Measurements from ENCODE around the gene SLCO2B1. TPM values are rescaled to one million over a fixed set of nuclear protein-coding genes. Genes with fewer than 3 reads are reported as not detected.

SLCO2B1 gene
- total RNA-seq, 1 experiment from 2014 or later = not detected

DNA sequence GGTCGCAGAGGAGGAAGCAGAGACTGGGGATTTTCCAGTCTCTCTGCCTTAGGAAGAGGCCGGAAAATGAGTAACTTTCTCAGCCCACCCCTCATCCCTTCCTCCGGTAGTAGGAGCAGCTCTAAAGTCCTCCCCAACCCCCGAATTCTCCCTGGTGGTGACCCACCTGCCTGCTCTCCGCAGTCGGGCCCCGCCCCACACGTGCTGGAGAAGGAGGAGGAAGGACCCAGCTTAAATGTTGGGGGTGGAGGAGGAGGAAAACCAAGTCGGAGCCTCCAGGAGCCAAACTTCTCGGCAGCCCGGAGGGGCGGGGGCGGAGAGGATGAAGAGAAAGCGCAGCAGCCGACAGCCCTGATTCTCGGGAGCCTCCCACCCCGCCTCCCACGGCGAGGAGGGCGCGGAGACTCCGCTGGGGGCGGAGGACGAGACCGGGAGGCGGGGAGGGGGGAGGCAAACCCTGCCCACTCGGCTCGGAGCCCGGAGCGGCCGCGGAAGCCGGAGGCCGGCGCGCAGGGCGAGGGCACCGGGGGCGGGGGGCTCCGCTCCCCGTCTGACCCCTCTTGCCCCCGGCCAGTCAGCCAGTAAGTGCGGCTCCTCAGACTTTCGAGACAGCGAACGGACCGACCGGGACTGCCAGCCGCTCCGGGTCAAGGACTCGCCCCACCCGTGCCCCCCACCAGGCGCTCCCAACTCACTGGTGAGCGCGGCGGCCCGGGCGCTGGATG, 89.6 kb downstream of the SLCO2B1 start, which contains the start of gene TPBGL:
TPBGL (plus strand) TSS at position 464 of the 725 bp plus-strand sequence. CDS start 276 bp downstream, outside the sequence.
- in situ Hi-C loops (cut with HindIII; ENCODE audit: low sequenced_read_pairs) = no loop called here
- DNase-seq (ENCODE audit: low spot score) = no peak

DNA sequence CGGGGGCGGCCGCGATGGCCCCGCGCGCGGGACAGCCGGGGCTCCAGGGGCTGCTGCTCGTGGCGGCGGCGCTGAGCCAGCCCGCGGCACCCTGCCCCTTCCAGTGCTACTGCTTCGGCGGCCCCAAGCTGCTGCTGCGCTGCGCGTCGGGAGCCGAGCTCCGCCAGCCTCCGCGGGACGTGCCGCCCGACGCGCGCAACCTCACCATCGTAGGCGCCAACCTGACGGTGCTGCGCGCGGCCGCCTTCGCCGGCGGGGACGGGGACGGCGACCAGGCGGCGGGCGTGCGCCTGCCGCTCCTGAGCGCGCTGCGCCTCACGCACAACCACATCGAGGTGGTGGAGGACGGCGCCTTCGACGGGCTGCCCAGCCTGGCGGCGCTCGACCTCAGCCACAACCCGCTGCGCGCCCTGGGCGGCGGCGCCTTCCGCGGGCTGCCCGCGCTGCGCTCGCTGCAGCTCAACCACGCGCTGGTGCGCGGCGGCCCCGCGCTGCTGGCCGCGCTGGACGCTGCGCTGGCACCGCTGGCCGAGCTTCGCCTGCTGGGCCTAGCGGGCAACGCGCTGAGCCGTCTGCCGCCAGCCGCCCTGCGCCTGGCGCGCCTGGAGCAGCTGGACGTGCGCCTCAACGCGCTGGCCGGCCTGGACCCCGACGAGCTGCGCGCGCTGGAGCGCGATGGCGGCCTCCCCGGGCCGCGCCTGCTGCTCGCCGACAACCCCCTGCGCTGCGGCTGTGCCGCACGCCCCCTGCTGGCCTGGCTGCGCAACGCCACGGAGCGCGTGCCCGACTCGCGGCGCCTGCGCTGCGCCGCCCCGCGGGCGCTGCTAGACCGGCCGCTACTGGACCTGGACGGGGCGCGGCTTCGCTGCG, 90.4 kb downstream of the SLCO2B1 start:
- in situ Hi-C loops (cut with HindIII; ENCODE audit: low sequenced_read_pairs) = no loop called here
- peak; percentile 53 for DNase-seq (ENCODE audit: low spot score)

DNA sequence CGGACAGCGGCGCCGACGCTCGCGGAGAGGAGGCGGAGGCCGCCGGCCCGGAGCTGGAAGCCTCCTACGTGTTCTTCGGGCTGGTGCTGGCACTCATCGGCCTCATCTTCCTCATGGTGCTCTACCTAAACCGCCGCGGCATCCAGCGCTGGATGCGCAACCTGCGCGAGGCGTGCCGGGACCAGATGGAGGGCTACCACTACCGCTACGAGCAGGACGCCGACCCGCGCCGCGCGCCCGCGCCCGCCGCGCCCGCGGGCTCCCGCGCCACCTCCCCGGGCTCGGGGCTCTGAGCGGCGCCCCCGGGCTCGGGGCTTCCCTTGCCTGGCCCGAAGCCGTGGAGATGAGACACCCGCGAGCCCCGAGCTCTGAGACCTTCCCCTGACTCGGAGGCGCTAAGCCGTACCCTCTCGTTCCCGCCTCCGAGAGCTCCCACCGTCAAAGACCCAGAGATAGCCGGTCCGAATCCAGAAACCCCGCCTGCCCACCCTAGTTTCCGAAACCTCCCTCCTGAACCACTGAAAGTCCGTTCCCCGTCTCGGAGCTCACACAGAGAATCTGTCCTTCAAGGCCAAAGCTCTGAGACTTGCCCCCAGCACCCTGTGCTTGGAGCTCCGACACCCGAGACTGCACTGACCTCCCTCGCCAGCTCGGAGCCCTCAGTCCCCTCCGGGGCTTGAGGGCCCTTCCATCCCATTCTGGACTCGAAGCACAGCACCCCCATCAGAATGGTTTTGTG, 91.2 kb downstream of the SLCO2B1 start:
- in situ Hi-C loops (cut with HindIII; ENCODE audit: low sequenced_read_pairs) = no loop called here
- DNase-seq (ENCODE audit: low spot score) = no peak

DNA sequence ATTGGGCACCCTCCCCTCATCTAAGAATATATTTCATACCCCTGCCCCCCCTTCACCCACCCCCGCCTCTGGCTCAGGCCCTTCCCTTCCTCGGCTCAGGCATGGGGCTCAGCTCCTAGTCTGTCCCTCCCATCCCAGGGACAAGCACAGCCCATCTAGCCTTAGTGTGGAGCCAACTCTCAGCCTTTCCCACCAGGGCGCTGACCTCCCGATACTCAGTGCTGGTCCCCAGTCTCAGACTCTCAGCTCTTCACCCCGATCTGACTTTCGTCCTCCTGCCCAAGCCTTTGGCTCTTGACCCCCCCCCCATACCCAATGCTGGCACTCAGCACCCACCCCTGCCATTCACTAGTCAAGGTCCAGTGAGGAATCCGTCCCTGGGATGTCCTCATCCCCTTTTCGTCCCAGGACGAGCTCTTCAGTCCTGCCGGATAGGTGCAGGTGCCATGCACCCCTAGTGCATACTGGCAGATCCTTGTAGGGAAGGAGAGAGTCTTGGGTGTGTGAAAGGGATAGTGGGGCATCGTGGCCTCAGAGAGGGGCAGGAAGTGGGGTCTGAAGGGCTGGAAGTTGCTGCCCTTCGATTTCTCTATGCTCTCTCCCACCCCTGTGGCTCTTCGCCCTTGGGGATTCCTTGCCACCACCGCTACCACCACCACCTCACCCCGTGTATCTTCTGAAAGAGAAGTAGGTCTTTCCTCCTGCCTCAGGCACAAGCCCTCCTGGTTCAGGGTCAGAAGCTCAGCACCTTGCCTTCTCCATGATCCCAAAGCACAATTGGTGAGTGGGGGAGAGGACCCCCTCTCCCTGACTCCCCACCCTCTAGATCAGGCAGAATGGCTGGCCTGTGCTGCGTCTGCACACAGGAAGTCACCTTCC, 92.1 kb downstream of the SLCO2B1 start:
- in situ Hi-C loops (cut with HindIII; ENCODE audit: low sequenced_read_pairs) = no loop called here
- no peak for DNase-seq (ENCODE audit: low spot score)

DNA sequence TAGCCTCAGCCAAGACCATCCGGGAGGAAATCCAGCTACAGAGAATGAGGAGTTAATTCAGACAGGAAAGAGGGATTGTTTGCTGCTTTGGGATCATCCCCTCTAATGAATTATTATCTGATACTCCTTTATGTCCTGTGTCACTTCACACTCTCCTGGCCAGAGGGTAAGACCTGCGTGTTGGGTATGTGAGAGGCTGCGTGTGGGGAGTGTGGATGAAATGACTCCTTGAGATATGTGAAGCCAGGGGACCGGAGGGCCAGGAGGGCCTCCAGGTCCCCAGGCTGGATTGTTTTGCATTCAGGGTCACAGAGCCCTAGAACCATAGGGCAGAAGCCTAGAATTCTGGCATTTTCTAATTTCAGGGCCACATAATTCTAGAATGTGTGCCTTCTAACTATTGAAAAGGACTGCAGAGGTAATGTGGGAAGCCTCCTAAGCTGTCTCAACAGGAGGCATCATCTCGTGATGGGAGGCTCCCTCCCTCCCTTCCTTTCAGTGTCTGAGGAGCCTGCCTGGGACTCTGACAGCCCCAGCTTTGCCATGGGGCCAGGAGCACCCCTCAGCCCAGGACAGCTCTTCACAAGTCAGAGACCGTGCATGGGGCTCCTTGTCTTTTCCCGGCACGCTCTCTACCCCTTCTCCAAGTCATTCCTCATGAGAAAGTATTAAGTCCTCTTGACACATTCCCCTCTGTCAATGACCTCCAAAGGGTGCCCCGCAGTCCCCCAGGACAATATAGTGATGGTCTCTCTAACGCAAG, 93.3 kb downstream of the SLCO2B1 start:
- DNase-seq (ENCODE audit: low spot score) = no peak

DNA sequence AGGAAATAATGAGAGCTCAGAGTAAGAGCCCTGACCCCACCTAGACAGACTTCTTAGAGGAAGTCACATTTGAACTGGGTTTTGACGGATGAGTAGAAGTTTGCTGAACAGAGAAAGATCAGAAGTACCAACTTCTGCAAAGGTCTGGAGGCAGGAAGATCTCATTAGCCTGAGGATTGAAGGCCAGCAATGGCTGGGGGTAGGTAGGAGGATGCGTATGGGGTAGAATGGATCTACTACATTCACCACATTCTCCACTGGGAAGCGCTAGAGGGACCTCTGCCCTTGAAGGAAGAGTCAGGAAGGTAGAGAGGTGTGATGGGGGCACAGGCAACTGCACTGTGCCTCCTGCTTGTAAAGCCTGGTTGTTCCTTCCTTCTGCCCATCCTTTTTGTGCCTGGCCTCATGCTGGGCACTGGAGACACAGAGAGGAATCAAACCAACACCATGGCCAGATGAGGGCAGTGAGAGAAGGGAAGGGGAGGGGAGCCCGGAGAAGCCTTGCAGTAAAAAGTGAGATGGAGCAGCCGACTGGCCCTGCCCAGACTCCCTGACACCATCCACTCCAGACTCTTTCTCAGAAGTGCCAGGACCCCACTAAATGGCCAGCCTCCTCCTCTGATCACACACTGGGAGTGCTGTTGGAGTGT, 94.6 kb downstream of the SLCO2B1 start:
- DNase-seq (ENCODE audit: low spot score) = no peak

More for the DNA sequence above, 93.3 kb downstream of the SLCO2B1 start:
- in situ Hi-C loops (cut with HindIII; ENCODE audit: low sequenced_read_pairs) = no loop called here

DNA sequence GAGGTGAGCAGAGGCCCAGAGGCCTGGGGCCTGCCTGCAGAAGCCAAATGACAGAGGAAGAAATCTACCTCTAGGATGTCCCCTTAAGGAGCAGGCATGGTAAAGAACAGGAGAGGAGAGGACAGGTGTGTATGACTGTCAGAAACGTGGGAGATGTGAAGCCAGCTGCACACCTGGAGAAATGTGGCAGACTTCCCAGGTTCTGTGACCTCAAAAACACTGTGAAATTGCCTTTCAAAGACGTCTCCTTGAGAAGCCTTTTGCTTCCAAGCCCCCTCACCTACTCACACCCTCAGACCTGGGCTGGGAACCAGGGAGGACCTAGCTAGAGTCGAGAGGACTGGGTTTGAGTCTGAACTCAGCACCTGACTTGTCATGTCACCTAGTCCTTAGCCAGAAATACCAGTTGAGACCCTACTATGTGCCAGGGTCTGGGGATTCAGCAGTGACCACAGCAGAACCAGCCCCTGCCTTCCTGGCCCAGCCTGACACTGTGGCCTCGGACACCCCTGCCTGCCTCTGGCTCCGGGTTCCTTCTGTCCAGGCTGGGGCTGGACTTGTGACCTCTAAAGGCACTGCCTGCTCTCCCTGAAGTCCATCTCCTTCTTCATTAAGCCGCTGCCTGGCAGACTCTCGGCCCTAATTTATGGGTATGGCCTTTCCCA, 95.2 kb downstream of the SLCO2B1 start:
- in situ Hi-C loops (cut with HindIII; ENCODE audit: low sequenced_read_pairs) = no loop called here
- no peak for DNase-seq (ENCODE audit: low spot score)

More for the DNA sequence above, 94.6 kb downstream of the SLCO2B1 start:
- in situ Hi-C loops (cut with HindIII; ENCODE audit: low sequenced_read_pairs) = no loop called here

DNA sequence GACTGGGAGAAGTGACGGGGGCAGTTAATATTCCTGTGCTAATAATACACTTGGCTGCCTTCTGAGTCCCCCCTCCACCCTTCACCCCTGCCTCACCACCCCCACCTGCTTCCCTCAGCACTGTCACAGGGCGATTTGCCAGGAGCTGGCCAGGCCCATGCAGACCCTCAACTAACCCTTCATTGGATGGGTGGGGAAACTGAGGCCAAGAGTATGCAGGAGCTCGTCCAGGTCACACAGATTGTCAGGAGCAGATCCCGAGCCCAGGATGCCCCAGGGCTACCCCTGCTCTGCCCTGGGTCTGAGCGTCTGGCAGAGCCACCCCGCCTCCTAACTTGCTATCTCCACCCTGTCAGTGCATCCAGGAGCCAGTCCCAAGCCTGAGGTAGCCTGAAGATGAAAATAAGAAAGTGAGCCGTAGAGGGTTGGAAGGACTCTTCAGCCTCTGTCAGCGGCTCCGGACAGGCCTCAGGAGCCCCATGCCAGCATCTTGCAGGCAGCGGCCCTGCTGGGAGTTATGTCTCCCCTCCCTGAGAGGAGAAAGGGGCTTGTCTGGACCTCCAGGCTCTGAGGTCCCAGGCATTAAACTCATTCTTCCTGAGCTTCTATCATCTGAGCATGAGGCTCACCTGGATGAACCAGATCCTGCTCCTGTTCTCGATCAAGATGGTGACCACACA, 95.9 kb downstream of the SLCO2B1 start:
- in situ Hi-C loops (cut with HindIII; ENCODE audit: low sequenced_read_pairs) = no loop called here

DNA sequence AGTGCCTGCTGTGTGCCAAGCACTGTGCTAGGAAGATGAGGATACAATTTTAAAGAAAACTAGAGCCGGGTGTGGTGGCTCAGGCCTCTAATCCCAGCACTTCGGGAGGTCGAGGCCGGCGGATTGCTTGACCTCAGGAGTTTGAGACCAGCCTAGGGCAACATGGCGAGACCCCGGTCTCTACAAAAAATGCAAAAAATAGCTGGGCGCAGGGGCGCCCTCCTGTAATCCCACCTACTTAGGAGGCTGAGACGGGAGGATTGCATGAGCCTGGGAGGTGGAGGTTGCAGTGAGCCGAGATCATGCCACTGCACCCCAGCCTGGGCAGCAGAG, 98.0 kb downstream of the SLCO2B1 start:
- DNase-seq (ENCODE audit: low spot score) = no peak
- in situ Hi-C loops (cut with HindIII; ENCODE audit: low sequenced_read_pairs) = no loop called here

More for the DNA sequence above, 95.9 kb downstream of the SLCO2B1 start:
- DNase-seq (ENCODE audit: low spot score) = no peak

DNA sequence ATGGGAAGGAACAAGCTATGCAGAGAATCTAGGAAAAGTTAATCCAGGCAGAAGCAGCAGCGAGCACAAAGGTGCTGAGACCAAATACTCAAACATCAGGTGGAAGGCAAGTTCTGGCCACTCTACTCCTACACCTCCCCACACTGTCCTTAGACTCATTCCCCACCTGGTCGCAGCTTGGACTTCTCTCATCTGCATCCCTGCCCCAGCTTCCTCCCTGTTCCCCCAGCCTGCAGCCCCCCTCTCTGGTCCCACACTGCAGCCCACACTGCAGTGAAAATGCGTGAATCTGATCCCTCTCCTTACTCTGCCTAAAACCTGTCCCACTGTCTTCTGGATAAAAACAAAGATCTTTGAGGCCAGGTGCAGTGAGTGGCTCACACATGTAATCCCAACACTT, 98.8 kb downstream of the SLCO2B1 start:
- in situ Hi-C loops (cut with HindIII; ENCODE audit: low sequenced_read_pairs) = no loop called here
- no peak for DNase-seq (ENCODE audit: low spot score)

DNA sequence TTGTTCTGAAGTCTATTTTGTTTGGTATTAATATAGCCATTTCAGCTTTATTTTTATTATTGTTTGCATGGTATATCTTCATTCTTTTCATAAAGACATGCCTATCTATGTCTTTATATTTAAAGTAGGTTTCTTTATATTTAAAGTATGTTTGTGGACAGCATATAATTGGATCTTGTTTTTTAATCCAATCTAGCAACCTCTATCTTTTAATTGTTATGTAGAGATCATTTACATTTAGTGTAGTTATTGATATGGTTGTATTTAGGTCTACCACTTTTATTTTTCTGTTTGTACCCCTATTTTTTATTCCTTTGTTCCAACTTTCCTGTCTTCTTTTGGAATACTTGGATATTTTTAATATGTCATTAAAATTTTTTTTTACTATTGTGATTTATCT, 103.4 kb downstream of the SLCO2B1 start:
- DNase-seq (ENCODE audit: low spot score) = no peak
- in situ Hi-C loops (cut with HindIII; ENCODE audit: low sequenced_read_pairs) = no loop called here

Other genes with a start within 250 kb of the SLCO2B1 start
- 2.9 and 9.7 TPM in 2 replicates for gene XRRA1, start 202.0 kb upstream of the SLCO2B1 start, total RNA-seq (2014; rRNA removed; shearing (Covaris generic))
- gene SPCS2, start 201.8 kb upstream of the SLCO2B1 start, total RNA-seq (2014; rRNA removed; shearing (Covaris generic)) = 17.0 and 29.7 TPM in 2 replicates
- 6.5 and 10.0 TPM in 2 replicates for gene NEU3, start 162.2 kb upstream of the SLCO2B1 start, total RNA-seq (2014; rRNA removed; shearing (Covaris generic))
- gene OR2AT4, start 54.2 kb upstream of the SLCO2B1 start, total RNA-seq (2014; rRNA removed; shearing (Covaris generic)) = not detected in 2 replicates
- not detected in 2 replicates for gene TPBGL, start 89.7 kb downstream of the SLCO2B1 start, total RNA-seq (2014; rRNA removed; shearing (Covaris generic))
- 39.0 and 44.6 TPM in 2 replicates for gene ARRB1, start 200.6 kb downstream of the SLCO2B1 start, total RNA-seq (2014; rRNA removed; shearing (Covaris generic))
- gene RPS3, start 248.4 kb downstream of the SLCO2B1 start, total RNA-seq (2014; rRNA removed; shearing (Covaris generic)) = 2,959 and 3,951 TPM in 2 replicates

Data from G401 (cell line).